ENCODE results near the gene DDX18.

DNA sequence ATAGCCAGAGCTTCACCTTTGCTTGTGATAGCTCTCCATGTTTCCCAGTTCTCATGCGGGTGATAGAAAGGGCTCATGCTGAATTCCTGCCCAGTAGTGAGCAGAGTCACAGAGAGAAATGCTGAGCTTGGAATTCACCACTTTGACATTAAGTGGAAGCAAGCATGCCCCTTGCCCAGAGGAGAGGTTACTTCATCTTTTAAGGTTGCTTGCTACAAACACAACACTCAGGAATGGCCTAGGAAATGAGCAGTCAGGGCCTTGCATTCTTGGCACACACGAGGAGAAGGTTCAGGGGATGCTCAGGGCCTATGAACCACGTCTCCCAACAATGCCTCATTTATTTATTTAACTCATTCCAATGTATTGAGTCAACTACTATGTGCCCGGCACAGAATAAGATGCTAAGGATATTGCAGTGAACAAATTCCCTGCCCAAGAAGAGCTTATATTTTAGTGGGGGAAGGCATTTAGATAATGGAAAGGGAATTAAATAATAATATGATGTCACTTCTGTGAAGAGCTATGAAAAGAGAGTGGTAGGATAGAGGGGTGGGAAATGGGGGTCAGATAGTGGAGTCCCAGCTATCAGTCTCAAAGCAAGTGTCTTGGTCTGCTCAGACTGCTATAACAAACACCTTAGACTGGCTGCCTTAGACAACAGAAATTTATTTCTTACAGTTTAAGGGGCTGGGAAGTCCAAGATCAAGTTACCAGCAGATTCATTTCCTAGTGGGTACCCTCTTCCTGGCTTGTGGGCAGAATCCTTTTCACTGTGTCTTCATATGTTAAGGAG lies 42.1 kb downstream of the DDX18 start:
- no peak for TF ChIP-seq RCOR1 (conservative IDR thresholded peaks at IDR 0.05; ENCODE audit: low read depth, low read length)
- no peak for TF ChIP-seq CTCF (IDR thresholded peaks at IDR 0.05 in 2 of 3, conservative IDR thresholded peaks at IDR 0.05 in 1 of 3; ENCODE audit: control insufficient read depth in 2 of 3, extremely low read depth in 1 of 3, insufficient read depth in 1 of 3, low read depth in 3 of 3, low read length in 3 of 3)
- TF ChIP-seq, protein P1, sequence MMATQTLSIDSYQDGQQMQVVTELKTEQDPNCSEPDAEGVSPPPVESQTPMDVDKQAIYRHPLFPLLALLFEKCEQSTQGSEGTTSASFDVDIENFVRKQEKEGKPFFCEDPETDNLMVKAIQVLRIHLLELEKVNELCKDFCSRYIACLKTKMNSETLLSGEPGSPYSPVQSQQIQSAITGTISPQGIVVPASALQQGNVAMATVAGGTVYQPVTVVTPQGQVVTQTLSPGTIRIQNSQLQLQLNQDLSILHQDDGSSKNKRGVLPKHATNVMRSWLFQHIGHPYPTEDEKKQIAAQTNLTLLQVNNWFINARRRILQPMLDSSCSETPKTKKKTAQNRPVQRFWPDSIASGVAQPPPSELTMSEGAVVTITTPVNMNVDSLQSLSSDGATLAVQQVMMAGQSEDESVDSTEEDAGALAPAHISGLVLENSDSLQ (IDR thresholded peaks at IDR 0.05): no peak
- no peak for TF ChIP-seq IRF4 (IDR thresholded peaks at IDR 0.05; ENCODE audit: low read depth, low read length)
- TF ChIP-seq DPF2 (IDR thresholded peaks at IDR 0.05): no peak
- TF ChIP-seq SPI1 (IDR thresholded peaks at IDR 0.05; ENCODE audit: borderline replicate concordance, insufficient read depth, low read depth, low read length): no peak
